MCF 10A (cell line): ENCODE measurements around the gene MDFIC. TPM values are rescaled to one million over a fixed set of nuclear protein-coding genes. Genes with fewer than 3 reads are reported as not detected.

ENCODE experiments used
- BruUV-seq: library from RNA; stranded (reverse); fragments of 400-500 nt; replicated peaks from 2 replicates; lab custom pipeline; 2021; lab: Mats Ljungman, UMichigan
- CTCF ChIA-PET: fragments of 300-600 bp; sonication (Branson Sonifier 250); formaldehyde crosslinking; extraction: SDS; loops from one replicate; lab custom pipeline; 2021; ENCODE audit warnings: antibody characterized with exemption, inconsistent platforms; lab: Yijun Ruan, JAX
- POLR2A ChIA-PET: fragments of 300-600, 350-650 bp; sonication (Branson Sonifier 250); formaldehyde crosslinking; extraction: SDS; loops from one replicate; lab custom pipeline; 2020; ENCODE audit warnings: antibody characterized with exemption, inconsistent platforms; lab: Yijun Ruan, JAX
- DNase-seq: peaks from one replicate; pipeline ENCODE4 v3.0.0-alpha.2; 2018; ENCODE audit not compliant: unreplicated experiment
- H3K27ac Mint-ChIP-seq: one replicate; pipeline ENCODE4 v1.8.0; 2022; ENCODE audit warnings: mild to moderate bottlenecking, low read depth, mixed read lengths; ENCODE audit not compliant: unreplicated experiment
- H3K27me3 Mint-ChIP-seq: one replicate; pipeline ENCODE4 v1.8.0; 2022; ENCODE audit warnings: mixed read lengths; ENCODE audit not compliant: insufficient read depth, unreplicated experiment
- H3K36me3 Mint-ChIP-seq: one replicate; pipeline ENCODE4 v1.8.0; 2022; ENCODE audit warnings: mild to moderate bottlenecking, moderate library complexity, mixed read lengths; ENCODE audit not compliant: insufficient read depth, unreplicated experiment
- H3K4me1 Mint-ChIP-seq: one replicate; pipeline ENCODE4 v1.8.0; 2022; ENCODE audit warnings: mixed read lengths; ENCODE audit not compliant: insufficient read depth, unreplicated experiment
- H3K4me3 Mint-ChIP-seq: one replicate; pipeline ENCODE4 v1.8.0; 2022; ENCODE audit warnings: mild to moderate bottlenecking, moderate library complexity, mixed read lengths; ENCODE audit not compliant: unreplicated experiment
- H3K9me3 Mint-ChIP-seq: one replicate; pipeline ENCODE4 v1.8.0; 2022; ENCODE audit warnings: mixed read lengths; ENCODE audit not compliant: unreplicated experiment
- CTCF ChIP-seq: fragments of 200-600 bp; IDR thresholded peaks from one replicate; pipeline ENCODE4 v1.8.0; 2022; ENCODE audit warnings: antibody characterized with exemption, mild to moderate bottlenecking; ENCODE audit not compliant: unreplicated experiment
- intact Hi-C: fragments of 100-400 bp; cut with micrococcal nuclease; formaldehyde crosslinking; loops from 2 replicates; pipeline ENCODE4 v1.14.1; 2022
- total RNA-seq: library from RNA; stranded (reverse); gene quantifications from 2 replicates; pipeline ENCODE4 v1.2.3, GENCODE V29; 2022

MDFIC gene
- total RNA-seq, 1 experiment from 2014 or later: 7.8 TPM

GRCh38 chr7:115009139-115009538, 87.2 kb downstream of the MDFIC start:
- no peak for DNase-seq
- Mint-ChIP-seq H3K4me3 (no peak overlapping the region), H3K4me1 (peaks cover 7% of the 10 kb centered on the region), H3K27me3 (no peaks in the 10 kb centered on the region), H3K9me3 (no peaks in the 10 kb centered on the region), H3K27ac (no peak overlapping the region), H3K36me3 (no peaks in the 10 kb centered on the region)
- intact Hi-C loops: no loop called here
- no peak for TF ChIP-seq CTCF
- ChIA-PET CTCF (interaction anchor here (0.6 to 0.7 kb wide), 4 partner anchors 11 to 218 kb away, joined by 3 to 4 read pairs (median 3); no protein-coding TSS in a partner anchor), POLR2A (interaction anchor here (1.2 kb wide), 1 partner anchor 10 kb away, joined by 6 read pairs; no protein-coding TSS in a partner anchor)
- no TSS peak for BruUV-seq

- no peaks in the 10 kb centered on the region for H3K27me3 Mint-ChIP-seq
- CTCF ChIA-PET: interaction anchor here (0.6 to 1.6 kb wide), 5 partner anchors 8 to 217 kb away, joined by 3 to 4 read pairs (median 3); no protein-coding TSS in a partner anchor
- no peak overlapping the region for H3K27ac Mint-ChIP-seq
- no peaks in the 10 kb centered on the region for H3K9me3 Mint-ChIP-seq
- no TSS peak for BruUV-seq
- POLR2A ChIA-PET: interaction anchor here (1.2 kb wide), 1 partner anchor 11 kb away, joined by 6 read pairs; no protein-coding TSS in a partner anchor
- no peaks in the 10 kb centered on the region for H3K36me3 Mint-ChIP-seq
- H3K4me1 Mint-ChIP-seq: no peaks in the 10 kb centered on the region
- no peak for TF ChIP-seq CTCF
- intact Hi-C loops: no loop called here
- DNase-seq: no peak
- no peak overlapping the region for H3K4me3 Mint-ChIP-seq
Measured at GRCh38 chr7:115009736-115010440, 88.0 kb downstream of the MDFIC start.

GRCh38 chr7:115010441-115010820, 88.5 kb downstream of the MDFIC start:
- Mint-ChIP-seq H3K4me3 (no peak overlapping the region), H3K27ac (no peak overlapping the region), H3K36me3 (no peaks in the 10 kb centered on the region), H3K9me3 (no peaks in the 10 kb centered on the region), H3K4me1 (no peaks in the 10 kb centered on the region), H3K27me3 (no peaks in the 10 kb centered on the region)
- BruUV-seq: no TSS peak
- TF ChIP-seq CTCF: no peak
- ChIA-PET POLR2A (no interaction called here), CTCF (interaction anchor here (1.6 kb wide), 1 partner anchor 8 kb away, joined by 3 read pairs; no protein-coding TSS in a partner anchor)
- intact Hi-C loops: no loop called here
- DNase-seq: no peak

- H3K4me3 Mint-ChIP-seq: no peak overlapping the region
Measured at GRCh38 chr7:115013886-115014285, 92.0 kb downstream of the MDFIC start.

More at GRCh38 chr7:115013886-115014285, 92.0 kb downstream of the MDFIC start:
- H3K36me3 Mint-ChIP-seq: no peaks in the 10 kb centered on the region
- ChIA-PET POLR2A (no interaction called here), CTCF (no interaction called here)
- no peak overlapping the region for H3K27ac Mint-ChIP-seq
- no peak for DNase-seq
- TF ChIP-seq CTCF: no peak
- no peaks in the 10 kb centered on the region for H3K27me3 Mint-ChIP-seq
- H3K4me1 Mint-ChIP-seq: no peaks in the 10 kb centered on the region
- H3K9me3 Mint-ChIP-seq: no peaks in the 10 kb centered on the region
- intact Hi-C loops: no loop called here
- BruUV-seq: no TSS peak
